H9 (cell line): Measurements from ENCODE around the gene TSGA10. TPM values are rescaled to one million over a fixed set of nuclear protein-coding genes. Genes with fewer than 3 reads are reported as not detected.

Source experiments
- DNase-seq: peaks from one replicate; pipeline ENCODE4 v3.0.0-alpha.2; 2017
- H2AFZ ChIP-seq: one replicate; pipeline ENCODE4 v1.6.1; 2013; ENCODE audit warnings: mild to moderate bottlenecking, low read length, control low read depth, moderate library complexity
- H2AK5ac ChIP-seq: 2 replicates; pipeline ENCODE4 v1.6.1; 2013; ENCODE audit warnings: low read length, control low read depth, mixed read lengths; ENCODE audit not compliant: insufficient read length
- H2BK120ac ChIP-seq: one replicate; pipeline ENCODE4 v1.6.1; 2013; ENCODE audit warnings: low read depth, mild to moderate bottlenecking, low read length, control low read depth, inconsistent platforms; ENCODE audit not compliant: poor library complexity, severe bottlenecking
- H2BK12ac ChIP-seq: 2 replicates; pipeline ENCODE4 v1.6.1; 2013; ENCODE audit warnings: low read length, control low read depth, mixed read lengths, low read depth; ENCODE audit not compliant: insufficient read length
- H2BK15ac ChIP-seq: 2 replicates; pipeline ENCODE4 v1.6.1; 2013; ENCODE audit warnings: low read depth, low read length, control low read depth
- H2BK20ac ChIP-seq: one replicate; pipeline ENCODE4 v1.6.1; 2013; ENCODE audit warnings: low read depth, mild to moderate bottlenecking, low read length, control low read depth, inconsistent platforms; ENCODE audit not compliant: poor library complexity, severe bottlenecking
- H2BK5ac ChIP-seq: 2 replicates; pipeline ENCODE4 v1.6.1; 2013; ENCODE audit warnings: low read length, control low read depth, mixed read lengths; ENCODE audit not compliant: insufficient read length
- H3K14ac ChIP-seq: 2 replicates; pipeline ENCODE4 v1.6.1; 2013; ENCODE audit warnings: low read length, control low read depth; ENCODE audit not compliant: insufficient read depth
- H3K18ac ChIP-seq: 2 replicates; pipeline ENCODE4 v1.6.1; 2013; ENCODE audit warnings: low read depth, mild to moderate bottlenecking, mixed read lengths, low read length, control low read depth; ENCODE audit not compliant: insufficient read length
- H3K23ac ChIP-seq: 2 replicates; pipeline ENCODE4 v1.6.1; 2013; ENCODE audit warnings: low read length, control low read depth, mixed read lengths, low read depth; ENCODE audit not compliant: insufficient read length
- H3K23me2 ChIP-seq: 2 replicates; pipeline ENCODE4 v1.6.1; 2013; ENCODE audit warnings: low read depth, mild to moderate bottlenecking, mixed read lengths, low read length, control low read depth; ENCODE audit not compliant: insufficient read length, poor library complexity, severe bottlenecking
- H3K27ac ChIP-seq: 2 replicates; pipeline ENCODE4 v1.5.1; 2013; ENCODE audit warnings: low read length, control low read depth, mixed read lengths, low read depth; ENCODE audit not compliant: insufficient read length
- H3K27me3 ChIP-seq: 2 replicates; pipeline ENCODE4 v1.6.1; 2013; ENCODE audit warnings: low read length, control low read depth, inconsistent platforms; ENCODE audit not compliant: insufficient read depth
- H3K4ac ChIP-seq: 2 replicates; pipeline ENCODE4 v1.6.1; 2013; ENCODE audit warnings: low read depth, mild to moderate bottlenecking, control low read depth, inconsistent platforms, low read length, moderate library complexity
- H3K4me1 ChIP-seq: 2 replicates; pipeline ENCODE4 v1.6.1; 2013; ENCODE audit warnings: low read length, control low read depth, inconsistent platforms; ENCODE audit not compliant: insufficient read depth
- H3K4me2 ChIP-seq: 2 replicates; pipeline ENCODE4 v1.6.1; 2013; ENCODE audit warnings: low read length, control low read depth, mixed read lengths; ENCODE audit not compliant: insufficient read length, insufficient read depth
- H3K56ac ChIP-seq: 2 replicates; pipeline ENCODE4 v1.6.1; 2013; ENCODE audit warnings: low read depth, mild to moderate bottlenecking, mixed read lengths, low read length, control low read depth; ENCODE audit not compliant: insufficient read length
- H3K79me1 ChIP-seq: 2 replicates; pipeline ENCODE4 v1.6.1; 2013; ENCODE audit warnings: low read depth, mild to moderate bottlenecking, moderate library complexity, low read length, control low read depth, inconsistent platforms; ENCODE audit not compliant: insufficient read depth, poor library complexity, severe bottlenecking
- H3K79me2 ChIP-seq: 2 replicates; pipeline ENCODE4 v1.6.1; 2013; ENCODE audit warnings: low read length, control low read depth, inconsistent platforms; ENCODE audit not compliant: insufficient read depth
- H3K9ac ChIP-seq: 2 replicates; pipeline ENCODE4 v1.6.1; 2013; ENCODE audit warnings: low read length, control low read depth, mixed read lengths; ENCODE audit not compliant: insufficient read length; ENCODE audit errors: extremely low read depth
- H3K9me3 ChIP-seq: one replicate; pipeline ENCODE4 v1.6.1; 2013; ENCODE audit warnings: low read depth, low read length, inconsistent platforms; ENCODE audit not compliant: control insufficient read depth
- H3T11ph ChIP-seq: one replicate; pipeline ENCODE4 v1.6.1; 2013; ENCODE audit warnings: mild to moderate bottlenecking, low read length, control low read depth, inconsistent platforms
- H4K20me1 ChIP-seq: one replicate; pipeline ENCODE4 v1.6.1; 2013; ENCODE audit not compliant: control insufficient read depth, insufficient read length, insufficient read depth
- H4K5ac ChIP-seq: 2 replicates; pipeline ENCODE4 v1.6.1; 2013; ENCODE audit warnings: low read depth, mild to moderate bottlenecking, mixed read lengths, low read length, control low read depth; ENCODE audit not compliant: insufficient read length
- H4K8ac ChIP-seq: replicated peaks from 2 replicates; pipeline ENCODE4 v1.6.1; 2013; ENCODE audit warnings: low read length, control low read depth, mixed read lengths, low read depth; ENCODE audit not compliant: insufficient read length
- H4K91ac ChIP-seq: 2 replicates; pipeline ENCODE4 v1.6.1; 2013; ENCODE audit warnings: low read depth, mild to moderate bottlenecking, moderate library complexity, mixed read lengths, low read length, control low read depth; ENCODE audit not compliant: insufficient read length
- H3K27ac Mint-ChIP-seq, 3 experiments: 2 replicates in 2 of 3; 3 replicates in 1 of 3; pipeline ENCODE4 v1.8.0; 2020 to 2021; ENCODE audit warnings: mixed read lengths in 3 of 3, mild to moderate bottlenecking in 1 of 3, moderate library complexity in 1 of 3
- H3K27me3 Mint-ChIP-seq: 2 replicates; pipeline ENCODE4 v1.8.0; 2021; ENCODE audit warnings: low read depth, mild to moderate bottlenecking, moderate library complexity, mixed read lengths
- H3K36me3 Mint-ChIP-seq, 3 experiments: 2 replicates in 2 of 3; 3 replicates in 1 of 3; pipeline ENCODE4 v1.8.0; 2020 to 2021; ENCODE audit warnings: low read depth in 3 of 3, mixed read lengths in 3 of 3; ENCODE audit not compliant: insufficient read depth in 1 of 3
- H3K4me1 Mint-ChIP-seq, 2 experiments: 2 replicates each; pipeline ENCODE4 v1.8.0; 2020; ENCODE audit warnings: mixed read lengths in 2 of 2
- H3K4me3 Mint-ChIP-seq, 2 experiments: 2 replicates in 1 of 2; 3 replicates in 1 of 2; pipeline ENCODE4 v1.8.0; 2020 to 2021; ENCODE audit warnings: mild to moderate bottlenecking in 2 of 2, mixed read lengths in 2 of 2, moderate library complexity in 1 of 2
- H3K9me3 Mint-ChIP-seq, 2 experiments: 2 replicates in 1 of 2; 3 replicates in 1 of 2; pipeline ENCODE4 v1.8.0; 2020; ENCODE audit warnings: mild to moderate bottlenecking in 2 of 2, mixed read lengths in 2 of 2, moderate library complexity in 1 of 2
- CTCF ChIP-seq: fragments of 200-600 bp; sonication (generic); conservative IDR thresholded peaks from 3 replicates; pipeline ENCODE4 v1.8.0; 2021; ENCODE audit warnings: antibody characterized with exemption, mild to moderate bottlenecking
- WGBS: extraction: QIAGEN DNeasy Blood & Tissue Kit; methylation state at CpG from one replicate; pipeline ENCODE4 v1.1.7; 2013; ENCODE audit warnings: missing lambda C conversion rate, low lambda C conversion rate, mixed read lengths; ENCODE audit not compliant: insufficient read length; ENCODE audit errors: extremely low coverage; 5-methylcytosine and 5-hydroxymethylcytosine counted together
- total RNA-seq: library from RNA; stranded (reverse); gene quantifications from 2 replicates; pipeline ENCODE4 v1.2.1, GENCODE V29; 2021

The TSGA10 gene
- total RNA-seq, 1 experiment from 2014 or later: 6.3 TPM

GRCh38 chr2:99200076-99200800 lies 45.5 kb upstream of the TSGA10 start:
- H2BK5ac ChIP-seq: no peak overlapping the region
- H3K79me2 ChIP-seq: no peaks in the 10 kb centered on the region
- H4K5ac ChIP-seq: no peak overlapping the region
- H2BK120ac ChIP-seq: no peak overlapping the region
- no peaks in the 10 kb centered on the region for H3K79me1 ChIP-seq
- Mint-ChIP-seq H3K36me3 (peaks cover 38 to 60% (median 47%) of the 10 kb centered on the region in 3 experiments), H3K9me3 (peaks cover 25 to 32% of the 10 kb centered on the region in 2 experiments), H3K4me3 (no peak overlapping the region), H3K27me3 (no peaks in the 10 kb centered on the region), H3K4me1 (no peaks in the 10 kb centered on the region), H3K27ac (no peak overlapping the region)
- H3K4me1 ChIP-seq: no peaks in the 10 kb centered on the region
- H3K56ac ChIP-seq: no peak overlapping the region
- H3K4ac ChIP-seq: no peak overlapping the region
- no peak for TF ChIP-seq CTCF
- no peaks in the 10 kb centered on the region for H3K9me3 ChIP-seq
- H3K9ac ChIP-seq: no peak overlapping the region
- no peak overlapping the region for H2BK20ac ChIP-seq
- H3T11ph ChIP-seq: no peak overlapping the region
- no peak for DNase-seq
- H2AFZ ChIP-seq: no peak overlapping the region
- H2BK15ac ChIP-seq: no peak overlapping the region
- no peak overlapping the region for H3K18ac ChIP-seq
- H3K23me2 ChIP-seq: no peaks in the 10 kb centered on the region
- no peak overlapping the region for H4K91ac ChIP-seq
- H4K8ac ChIP-seq: no peak overlapping the region
- WGBS: no CpG with 5 or more reads among the region's 7 CpGs
- no peak overlapping the region for H3K14ac ChIP-seq
- no peak overlapping the region for H2BK12ac ChIP-seq
- no peaks in the 10 kb centered on the region for H4K20me1 ChIP-seq
- no peak overlapping the region for H2AK5ac ChIP-seq
- H3K4me2 ChIP-seq: no peak overlapping the region
- no peak overlapping the region for H3K27ac ChIP-seq
- H3K27me3 ChIP-seq: no peaks in the 10 kb centered on the region
- no peak overlapping the region for H3K23ac ChIP-seq
